Calu3 (cell line): ENCODE data around the gene ANKS1B. TPM values are rescaled to one million over a fixed set of nuclear protein-coding genes. Genes with fewer than 3 reads are reported as not detected.

Experiments used
- BruUV-seq: library from RNA; stranded (reverse); fragments of 400-500 nt; replicated peaks from 2 replicates; lab custom pipeline; 2021; lab: Mats Ljungman, UMichigan
- CTCF ChIA-PET: fragments of 300-600 bp; sonication (Branson Sonifier 250); formaldehyde crosslinking; loops from one replicate; lab custom pipeline; 2022; ENCODE audit warnings: antibody characterized with exemption; lab: Charles Lee
- DNase-seq: peaks from one replicate; pipeline ENCODE4 v3.0.0; 2022
- H3K27ac Mint-ChIP-seq: one replicate; pipeline ENCODE4 v1.8.0; 2022; ENCODE audit warnings: mixed read lengths; ENCODE audit not compliant: unreplicated experiment
- H3K27me3 Mint-ChIP-seq: one replicate; pipeline ENCODE4 v1.8.0; 2022; ENCODE audit warnings: mixed read lengths; ENCODE audit not compliant: unreplicated experiment
- H3K36me3 Mint-ChIP-seq: one replicate; pipeline ENCODE4 v1.8.0; 2022; ENCODE audit warnings: mild to moderate bottlenecking, moderate library complexity, mixed read lengths; ENCODE audit not compliant: insufficient read depth, unreplicated experiment
- H3K4me1 Mint-ChIP-seq: one replicate; pipeline ENCODE4 v1.8.0; 2022; ENCODE audit warnings: mild to moderate bottlenecking, low read depth, mixed read lengths; ENCODE audit not compliant: unreplicated experiment
- H3K4me3 Mint-ChIP-seq: one replicate; pipeline ENCODE4 v1.8.0; 2022; ENCODE audit warnings: mild to moderate bottlenecking, low read depth, moderate library complexity, mixed read lengths; ENCODE audit not compliant: unreplicated experiment
- H3K9me3 Mint-ChIP-seq: one replicate; pipeline ENCODE4 v1.8.0; 2022; ENCODE audit warnings: low read depth, mixed read lengths; ENCODE audit not compliant: unreplicated experiment
- intact Hi-C: fragments of 100-400 bp; cut with micrococcal nuclease; formaldehyde crosslinking; loops from one replicate; pipeline ENCODE4 v1.10.0; 2022; ENCODE audit not compliant: unreplicated experiment
- total RNA-seq: library from RNA; stranded (reverse); gene quantifications from 2 replicates; pipeline ENCODE4 v1.2.3, GENCODE V29; 2022
- TF ChIP-seq, protein P1 (sequence below): fragments of 200-600 bp; IDR thresholded peaks from one replicate; pipeline ENCODE4 v1.8.0; 2022; ENCODE audit warnings: antibody characterized with exemption; ENCODE audit not compliant: unreplicated experiment

The ANKS1B gene
- total RNA-seq, 1 experiment from 2014 or later, result 1.7 TPM

DNA sequence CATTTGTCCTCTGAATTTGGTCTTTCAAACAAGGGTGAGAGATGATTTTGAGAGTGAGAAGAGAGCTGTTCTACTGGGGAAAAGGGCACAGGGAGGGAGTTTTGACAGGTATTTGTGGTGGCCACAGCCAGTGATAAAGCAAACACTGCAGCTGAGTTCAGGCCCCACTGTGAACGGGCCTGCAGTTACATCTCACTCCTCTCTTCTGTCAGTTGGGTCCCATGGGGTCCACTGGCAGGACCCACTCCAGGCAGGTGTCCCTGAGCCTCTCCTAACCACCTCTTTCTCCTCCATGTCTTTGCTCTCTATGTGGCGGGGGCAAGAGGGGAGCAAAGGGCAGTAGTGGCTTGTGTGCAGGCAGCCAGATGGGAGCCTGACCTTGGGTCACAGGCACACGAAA lies 1044.8 kb downstream of the ANKS1B start:
- Mint-ChIP-seq H3K4me1 (no peaks in the 10 kb centered on the region), H3K4me3 (no peak overlapping the region), H3K27ac (no peak overlapping the region), H3K27me3 (peaks cover 50% of the 10 kb centered on the region), H3K36me3 (no peaks in the 10 kb centered on the region), H3K9me3 (no peaks in the 10 kb centered on the region)
- CTCF ChIA-PET, result interaction anchor here (0.7 kb wide), 1 partner anchor 50 kb away, joined by 3 read pairs; no protein-coding TSS in a partner anchor
- no peak for DNase-seq
- intact Hi-C loops, result loop anchor here (2.0 to 5.0 kb wide), 2 partner anchors 213 to 241 kb away; no protein-coding TSS in a partner anchor
- TF ChIP-seq, protein P1, sequence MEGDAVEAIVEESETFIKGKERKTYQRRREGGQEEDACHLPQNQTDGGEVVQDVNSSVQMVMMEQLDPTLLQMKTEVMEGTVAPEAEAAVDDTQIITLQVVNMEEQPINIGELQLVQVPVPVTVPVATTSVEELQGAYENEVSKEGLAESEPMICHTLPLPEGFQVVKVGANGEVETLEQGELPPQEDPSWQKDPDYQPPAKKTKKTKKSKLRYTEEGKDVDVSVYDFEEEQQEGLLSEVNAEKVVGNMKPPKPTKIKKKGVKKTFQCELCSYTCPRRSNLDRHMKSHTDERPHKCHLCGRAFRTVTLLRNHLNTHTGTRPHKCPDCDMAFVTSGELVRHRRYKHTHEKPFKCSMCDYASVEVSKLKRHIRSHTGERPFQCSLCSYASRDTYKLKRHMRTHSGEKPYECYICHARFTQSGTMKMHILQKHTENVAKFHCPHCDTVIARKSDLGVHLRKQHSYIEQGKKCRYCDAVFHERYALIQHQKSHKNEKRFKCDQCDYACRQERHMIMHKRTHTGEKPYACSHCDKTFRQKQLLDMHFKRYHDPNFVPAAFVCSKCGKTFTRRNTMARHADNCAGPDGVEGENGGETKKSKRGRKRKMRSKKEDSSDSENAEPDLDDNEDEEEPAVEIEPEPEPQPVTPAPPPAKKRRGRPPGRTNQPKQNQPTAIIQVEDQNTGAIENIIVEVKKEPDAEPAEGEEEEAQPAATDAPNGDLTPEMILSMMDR, result no peak
- no TSS peak for BruUV-seq

DNA sequence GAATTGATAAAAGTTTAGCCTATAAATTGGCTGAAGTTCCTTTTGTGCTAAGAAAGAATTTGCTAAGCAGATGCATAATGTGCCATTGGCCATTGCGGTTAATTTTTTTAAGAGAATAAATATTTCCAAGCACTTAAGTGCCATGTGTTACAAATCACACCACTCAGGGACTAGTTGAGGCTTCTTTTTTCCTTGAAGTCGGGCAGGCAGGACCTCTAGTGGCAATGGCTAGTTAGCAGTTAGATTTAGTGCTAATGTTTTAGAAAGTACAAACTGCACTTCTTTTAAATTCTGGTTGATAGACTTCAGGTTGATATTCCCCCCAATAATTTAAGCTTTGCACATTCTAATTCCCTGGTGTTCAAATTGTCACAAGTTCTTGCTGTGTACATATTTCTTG lies 1045.4 kb downstream of the ANKS1B start:
- peaks cover 48% of the 10 kb centered on the region for H3K27me3 Mint-ChIP-seq
- H3K36me3 Mint-ChIP-seq, result no peaks in the 10 kb centered on the region
- H3K4me1 Mint-ChIP-seq, result no peaks in the 10 kb centered on the region
- TF ChIP-seq, protein P1, result no peak
- no peaks in the 10 kb centered on the region for H3K9me3 Mint-ChIP-seq
- CTCF ChIA-PET, result interaction anchor here (1.0 kb wide), 1 partner anchor 17 kb away, joined by 3 read pairs; no protein-coding TSS in a partner anchor
- intact Hi-C loops, result loop anchor here (2.0 to 5.0 kb wide), 2 partner anchors 212 to 241 kb away; no protein-coding TSS in a partner anchor
- H3K4me3 Mint-ChIP-seq, result no peak overlapping the region
- no peak overlapping the region for H3K27ac Mint-ChIP-seq
- DNase-seq, result no peak
- BruUV-seq, result no TSS peak

DNA sequence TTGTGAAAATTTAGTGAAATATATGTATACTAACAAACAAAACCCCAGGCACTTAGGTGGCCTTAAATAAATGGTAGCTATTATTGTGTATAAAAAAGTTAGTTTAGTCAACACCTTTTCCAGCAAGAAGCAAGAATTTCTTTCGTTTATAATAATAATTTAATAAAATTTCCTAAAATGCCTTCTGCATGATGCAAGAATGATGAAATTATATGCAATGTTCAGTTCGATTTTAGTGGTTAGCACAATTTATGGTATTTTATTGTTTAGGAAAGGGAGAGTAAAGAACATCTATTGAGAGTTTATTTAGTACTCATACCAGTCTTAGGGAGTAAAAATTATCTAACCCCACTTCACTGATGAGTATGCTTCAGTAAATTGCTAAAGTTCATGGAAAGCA lies 1048.9 kb downstream of the ANKS1B start:
- H3K4me1 Mint-ChIP-seq, result no peaks in the 10 kb centered on the region
- DNase-seq, result no peak
- H3K27me3 Mint-ChIP-seq, result peaks cover 26% of the 10 kb centered on the region
- no peaks in the 10 kb centered on the region for H3K9me3 Mint-ChIP-seq
- BruUV-seq, result no TSS peak
- H3K27ac Mint-ChIP-seq, result no peak overlapping the region
- TF ChIP-seq, protein P1, result no peak
- intact Hi-C loops, result loop anchor here (5.0 kb wide), 1 partner anchor 209 kb away; no protein-coding TSS in a partner anchor
- no peak overlapping the region for H3K4me3 Mint-ChIP-seq
- no peaks in the 10 kb centered on the region for H3K36me3 Mint-ChIP-seq
- CTCF ChIA-PET, result interaction anchor here (0.6 kb wide), 1 partner anchor 471 kb away, joined by 4 read pairs; no protein-coding TSS in a partner anchor

DNA sequence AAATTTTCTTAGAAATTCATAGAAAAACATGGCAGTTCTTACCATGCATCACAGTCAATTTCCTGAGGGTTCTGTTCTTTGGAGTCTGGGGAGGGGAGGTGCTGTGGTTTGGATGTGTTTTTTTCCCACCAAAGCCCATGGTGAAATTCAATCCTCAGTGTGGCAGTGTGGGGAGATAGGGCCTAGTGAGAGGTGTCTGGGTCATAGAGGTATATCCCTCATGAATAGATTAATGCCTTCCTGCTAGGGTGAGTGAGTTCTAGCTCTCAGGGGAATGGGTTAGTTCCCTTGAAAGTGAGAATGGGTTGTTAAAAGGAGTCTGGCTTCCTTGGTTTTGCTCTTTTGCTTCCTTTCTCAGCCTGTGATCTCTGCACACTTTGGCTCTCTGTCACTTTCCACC lies 1061.9 kb downstream of the ANKS1B start:
- H3K27me3 Mint-ChIP-seq, result peaks cover 28% of the 10 kb centered on the region
- TF ChIP-seq, protein P1, result no peak
- no peak overlapping the region for H3K4me3 Mint-ChIP-seq
- no peak for DNase-seq
- no peaks in the 10 kb centered on the region for H3K9me3 Mint-ChIP-seq
- CTCF ChIA-PET, result no interaction called here
- H3K4me1 Mint-ChIP-seq, result no peaks in the 10 kb centered on the region
- H3K27ac Mint-ChIP-seq, result no peak overlapping the region
- intact Hi-C loops, result no loop called here
- H3K36me3 Mint-ChIP-seq, result no peaks in the 10 kb centered on the region
- BruUV-seq, result no TSS peak
